PFSK-1 (cell line): ENCODE measurements around the gene IFI16.

Experiments used
- FOXP2 ChIP-seq: optimal IDR thresholded peaks from 2 replicates; pipeline ENCODE3; 2011; ENCODE audit warnings: borderline replicate concordance, control low read depth, inconsistent platforms; ENCODE audit not compliant: insufficient read depth; ENCODE audit errors: extremely low read length, extremely low read depth
- POLR2AphosphoS5 ChIP-seq: IDR thresholded peaks from 2 replicates; pipeline ENCODE4 v1.6.1; 2012; ENCODE audit warnings: low read depth, mild to moderate bottlenecking, control low read depth, low read length, moderate library complexity
- SIN3A ChIP-seq: IDR thresholded peaks from 2 replicates; pipeline ENCODE4 v1.6.1; 2012; ENCODE audit warnings: mild to moderate bottlenecking, low read length, moderate library complexity, borderline replicate concordance; ENCODE audit not compliant: insufficient read depth
- TAF1 ChIP-seq: IDR thresholded peaks from 2 replicates; pipeline ENCODE4 v1.6.1; 2012; ENCODE audit warnings: low read length, control low read depth, borderline replicate concordance; ENCODE audit not compliant: insufficient read depth
- TF ChIP-seq, protein P1 (sequence below), 2 experiments: IDR thresholded peaks; 2 replicates each; pipeline versions ENCODE4 v1.6.1 to v1.8.0; 2011 to 2012; ENCODE audit warnings: low read depth in 2 of 2, low read length in 2 of 2, control low read depth in 1 of 2, inconsistent platforms in 1 of 2, mild to moderate bottlenecking in 1 of 2, moderate library complexity in 1 of 2; ENCODE audit not compliant: insufficient read depth in 1 of 2

IFI16 gene

DNA sequence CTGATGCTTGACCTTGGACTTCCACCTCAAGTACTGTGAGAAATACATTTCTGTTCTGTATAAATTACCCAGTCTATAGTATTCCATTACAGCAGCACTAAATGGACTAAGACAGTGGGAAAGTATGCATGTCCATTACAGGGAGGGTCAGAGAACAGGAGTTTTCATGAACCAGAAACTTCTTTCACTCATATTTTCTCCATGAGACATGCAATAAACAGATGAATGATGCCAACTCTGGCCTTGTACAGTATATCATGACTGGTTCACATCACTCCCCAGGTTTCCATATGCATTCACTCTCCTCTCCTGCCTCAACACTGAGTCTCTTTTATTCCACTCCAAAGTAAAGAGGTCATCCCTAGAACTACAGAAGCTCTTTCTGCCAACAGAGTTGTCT, 4.5 kb upstream of the IFI16 start:
- TF ChIP-seq TAF1 (no peak), SIN3A (no peak), POLR2AphosphoS5 (no peak), FOXP2 (no peak)
- TF ChIP-seq, protein P1, sequence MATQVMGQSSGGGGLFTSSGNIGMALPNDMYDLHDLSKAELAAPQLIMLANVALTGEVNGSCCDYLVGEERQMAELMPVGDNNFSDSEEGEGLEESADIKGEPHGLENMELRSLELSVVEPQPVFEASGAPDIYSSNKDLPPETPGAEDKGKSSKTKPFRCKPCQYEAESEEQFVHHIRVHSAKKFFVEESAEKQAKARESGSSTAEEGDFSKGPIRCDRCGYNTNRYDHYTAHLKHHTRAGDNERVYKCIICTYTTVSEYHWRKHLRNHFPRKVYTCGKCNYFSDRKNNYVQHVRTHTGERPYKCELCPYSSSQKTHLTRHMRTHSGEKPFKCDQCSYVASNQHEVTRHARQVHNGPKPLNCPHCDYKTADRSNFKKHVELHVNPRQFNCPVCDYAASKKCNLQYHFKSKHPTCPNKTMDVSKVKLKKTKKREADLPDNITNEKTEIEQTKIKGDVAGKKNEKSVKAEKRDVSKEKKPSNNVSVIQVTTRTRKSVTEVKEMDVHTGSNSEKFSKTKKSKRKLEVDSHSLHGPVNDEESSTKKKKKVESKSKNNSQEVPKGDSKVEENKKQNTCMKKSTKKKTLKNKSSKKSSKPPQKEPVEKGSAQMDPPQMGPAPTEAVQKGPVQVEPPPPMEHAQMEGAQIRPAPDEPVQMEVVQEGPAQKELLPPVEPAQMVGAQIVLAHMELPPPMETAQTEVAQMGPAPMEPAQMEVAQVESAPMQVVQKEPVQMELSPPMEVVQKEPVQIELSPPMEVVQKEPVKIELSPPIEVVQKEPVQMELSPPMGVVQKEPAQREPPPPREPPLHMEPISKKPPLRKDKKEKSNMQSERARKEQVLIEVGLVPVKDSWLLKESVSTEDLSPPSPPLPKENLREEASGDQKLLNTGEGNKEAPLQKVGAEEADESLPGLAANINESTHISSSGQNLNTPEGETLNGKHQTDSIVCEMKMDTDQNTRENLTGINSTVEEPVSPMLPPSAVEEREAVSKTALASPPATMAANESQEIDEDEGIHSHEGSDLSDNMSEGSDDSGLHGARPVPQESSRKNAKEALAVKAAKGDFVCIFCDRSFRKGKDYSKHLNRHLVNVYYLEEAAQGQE (IDR thresholded peaks at IDR 0.05; ENCODE audit: insufficient read depth in 1 of 2, low read depth in 2 of 2, low read length in 2 of 2): no peak

DNA sequence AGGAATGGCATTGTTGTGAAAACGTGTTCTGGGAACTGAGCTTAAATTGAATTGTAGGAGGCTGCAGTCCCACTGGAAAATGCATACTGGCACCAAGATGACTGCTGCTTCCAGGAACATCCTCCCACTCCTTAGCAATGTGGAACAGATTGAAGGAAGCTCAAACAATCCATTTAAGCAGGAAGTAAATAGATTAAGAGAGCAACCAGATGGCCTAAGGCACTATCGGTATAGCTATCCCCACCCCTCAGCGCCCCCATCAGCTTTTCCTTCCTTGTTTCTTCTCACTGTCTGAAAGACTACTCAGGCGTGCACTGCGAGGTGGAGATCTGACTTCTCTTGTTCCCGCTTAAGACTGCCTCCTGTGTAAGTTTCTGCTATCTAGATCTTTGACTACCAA, 4.0 kb upstream of the IFI16 start:
- peak; percentile 72 for TF ChIP-seq POLR2AphosphoS5
- TF ChIP-seq SIN3A: peak; percentile 97
- peak; percentile 13 for TF ChIP-seq FOXP2
- peak; percentile 78; the same call in 1 of the 2 replicates for TF ChIP-seq TAF1
- TF ChIP-seq, protein P1 (IDR thresholded peaks at IDR 0.05; ENCODE audit: insufficient read depth in 1 of 2, low read depth in 2 of 2, low read length in 2 of 2): peak in 1 of 2 experiments; percentile 76; a peak in 2 of 4 replicates

DNA sequence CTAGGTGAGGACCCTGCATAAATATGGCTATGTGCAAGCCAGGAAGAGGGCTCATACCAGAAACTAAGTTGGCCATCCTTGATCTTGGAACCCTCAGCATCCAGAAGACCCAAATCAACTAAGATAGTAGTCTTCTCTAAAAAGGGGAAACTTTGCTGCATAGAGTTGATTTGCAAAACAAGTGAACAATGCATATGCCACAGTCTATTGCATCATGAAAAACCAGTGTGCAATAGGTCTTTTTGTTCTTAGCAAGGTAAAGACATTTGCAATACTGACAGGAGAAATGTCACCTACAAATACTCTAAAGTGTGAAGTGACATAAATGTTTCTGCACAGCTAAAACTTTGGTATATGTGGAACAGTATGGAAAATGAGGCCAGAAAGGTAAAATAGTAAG, 2.0 kb upstream of the IFI16 start:
- TF ChIP-seq POLR2AphosphoS5: no peak
- TF ChIP-seq FOXP2: no peak
- no peak for TF ChIP-seq SIN3A
- TF ChIP-seq TAF1: no peak
- TF ChIP-seq, protein P1 (IDR thresholded peaks at IDR 0.05; ENCODE audit: insufficient read depth in 1 of 2, low read depth in 2 of 2, low read length in 2 of 2): no peak

DNA sequence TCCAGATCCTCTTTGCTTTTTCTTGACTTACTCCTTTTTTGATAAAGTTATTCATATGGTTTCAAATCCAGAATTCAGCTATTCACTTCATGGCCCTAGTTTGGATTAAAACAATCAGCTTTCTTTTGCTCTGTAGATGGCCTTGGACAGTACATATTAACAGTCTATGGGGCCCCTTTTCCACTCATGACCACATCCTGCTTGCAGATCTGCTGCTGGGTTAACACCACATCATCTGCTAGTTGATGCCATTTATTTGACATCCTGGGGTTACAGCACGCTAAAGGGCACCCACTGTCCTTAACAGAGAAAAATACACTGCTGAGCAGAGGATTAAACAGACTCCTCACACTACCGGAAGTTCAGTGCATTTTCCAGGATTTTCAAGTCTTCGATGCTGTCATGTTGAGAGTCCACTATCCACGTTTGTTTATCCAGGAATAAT, 941 bp upstream of the IFI16 start:
- no peak for TF ChIP-seq POLR2AphosphoS5
- TF ChIP-seq SIN3A: no peak
- TF ChIP-seq TAF1: 0 out of 2 replicates have a peak, but pooled peaks have one; percentile 2
- no peak for TF ChIP-seq FOXP2

DNA sequence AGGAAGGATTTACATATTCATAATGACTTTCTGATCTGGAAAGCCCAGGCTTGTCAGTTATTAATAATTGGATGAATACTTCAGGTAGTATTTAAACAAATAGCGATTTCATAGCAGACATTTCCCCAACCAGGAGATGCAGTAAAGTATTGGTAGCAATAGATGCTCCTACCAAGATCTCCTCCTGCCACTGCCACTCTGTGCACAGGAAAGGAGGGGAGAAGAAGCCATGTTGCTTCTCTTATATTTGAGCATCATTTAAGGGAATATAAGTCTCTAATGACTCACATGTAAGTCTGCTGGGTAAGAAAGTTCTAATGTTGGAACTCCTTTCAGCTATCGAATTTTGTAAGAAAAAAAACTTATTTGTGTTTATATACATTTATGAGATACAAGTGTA, 420 bp upstream of the IFI16 start:
- TF ChIP-seq SIN3A (no peak), TAF1 (no peak), FOXP2 (no peak), POLR2AphosphoS5 (no peak)
- TF ChIP-seq, protein P1 (IDR thresholded peaks at IDR 0.05; ENCODE audit: insufficient read depth in 1 of 2, low read depth in 2 of 2, low read length in 2 of 2): no peak
